B cell (primary cell): ENCODE results near the gene PAK2. TPM values are rescaled to one million over a fixed set of nuclear protein-coding genes. Genes with fewer than 3 reads are reported as not detected.

ENCODE experiments used
- ATAC-seq: fragments of 200-7000 bp; cut with Tn5 transposase; one replicate; pipeline ENCODE4 v1.10.0; 2021; ENCODE audit warnings: low read depth, mild to moderate bottlenecking, moderate number of reproducible peaks, moderate library complexity
- CTCF ChIA-PET: fragments of 350-600 bp; sonication (Branson Sonifier 250); formaldehyde crosslinking; loops from one replicate; lab custom pipeline; 2021; ENCODE audit warnings: antibody characterized with exemption, inconsistent platforms; lab: Charles Lee
- POLR2A ChIA-PET: fragments of 350-600 bp; sonication (Branson Sonifier 250); formaldehyde crosslinking; loops from one replicate; lab custom pipeline; 2021; ENCODE audit warnings: antibody characterized with exemption; lab: Charles Lee
- DNase-seq: peaks from one replicate; pipeline ENCODE4 v3.0.0; 2013
- H2AFZ ChIP-seq: 2 replicates; pipeline ENCODE4 v1.6.1; 2012; ENCODE audit warnings: mild to moderate bottlenecking, low read depth, low read length; ENCODE audit not compliant: insufficient read depth, poor library complexity, severe bottlenecking
- H3K27ac ChIP-seq, 2 donors: 1 replicate in 1 of 2; 2 replicates in 1 of 2; pipeline ENCODE4 v1.5.1; 2012 to 2013; ENCODE audit warnings: low read length in 2 of 2, mild to moderate bottlenecking in 2 of 2, moderate library complexity in 1 of 2
- H3K27me3 ChIP-seq, 4 experiments: fragments of 200-600 bp in 1 of 4; sonication (generic) in 1 of 4; replicated peaks in 1 of 4; 1 replicate in 2 of 4; 2 replicates in 2 of 4; pipeline versions ENCODE4 v1.6.1 to v1.7.0; 2013 to 2016; ENCODE audit warnings: low read length in 3 of 4, mild to moderate bottlenecking in 2 of 4, mixed read lengths in 1 of 4, moderate library complexity in 1 of 4; ENCODE audit not compliant: insufficient read depth in 4 of 4, control insufficient read depth in 3 of 4; ENCODE audit errors: control extremely low read depth in 1 of 4
- H3K36me3 ChIP-seq, 2 experiments: replicated peaks in 1 of 2; 1 replicate in 1 of 2; 2 replicates in 1 of 2; pipeline versions ENCODE4 v1.6.1 to v1.7.1; 2013; ENCODE audit warnings: low read length in 1 of 2; ENCODE audit not compliant: insufficient read depth in 2 of 2, control insufficient read depth in 1 of 2; ENCODE audit errors: control extremely low read depth in 1 of 2, extremely low read depth in 1 of 2
- H3K4me1 ChIP-seq, 2 donors: fragments of 200-600 bp in 1 of 2; sonication (generic) in 1 of 2; 1 replicate in 1 of 2; 2 replicates in 1 of 2; pipeline versions ENCODE4 v1.5.1 to v1.6.1; 2013 to 2017; ENCODE audit warnings: low read length in 2 of 2; ENCODE audit not compliant: control insufficient read depth in 2 of 2, insufficient read depth in 2 of 2
- H3K4me2 ChIP-seq: replicated peaks from 2 replicates; pipeline ENCODE3; 2012; ENCODE audit warnings: mild to moderate bottlenecking, low read depth, low read length; ENCODE audit not compliant: poor library complexity, severe bottlenecking
- H3K4me3 ChIP-seq, 5 experiments: fragments of 200-600 bp in 1 of 5; sonication (generic) in 1 of 5; 1 replicate in 3 of 5; 2 replicates in 2 of 5; pipeline versions ENCODE4 v1.5.1 to v1.7.0; 2011 to 2016; ENCODE audit warnings: low read length in 4 of 5, mild to moderate bottlenecking in 4 of 5, low read depth in 2 of 5, control low read depth in 1 of 5, moderate library complexity in 1 of 5; ENCODE audit not compliant: insufficient read depth in 1 of 5; ENCODE audit errors: control extremely low read depth in 1 of 5, extremely low read depth in 1 of 5
- H3K79me2 ChIP-seq: fragments of 200-600 bp; sonication (generic); one replicate; pipeline ENCODE4 v1.6.0; 2016; ENCODE audit warnings: low read length; ENCODE audit not compliant: control insufficient read depth, insufficient read depth
- H3K9ac ChIP-seq: fragments of 200-600 bp; sonication (generic); 2 replicates; pipeline ENCODE4 v1.6.1; 2017; ENCODE audit warnings: mild to moderate bottlenecking, low read length, moderate library complexity
- H3K9me3 ChIP-seq, 3 donors: one replicate each; pipeline versions ENCODE4 v1.6.1 to v1.7.1; 2013; ENCODE audit warnings: low read length in 2 of 3; ENCODE audit not compliant: control insufficient read depth in 2 of 3, insufficient read depth in 1 of 3; ENCODE audit errors: control extremely low read depth in 1 of 3
- H4K20me1 ChIP-seq: 2 replicates; pipeline ENCODE4 v1.6.0; 2012; ENCODE audit warnings: mild to moderate bottlenecking, low read length; ENCODE audit not compliant: insufficient read depth, control insufficient read depth, poor library complexity, severe bottlenecking
- H3K27ac Mint-ChIP-seq: one replicate; pipeline ENCODE4 v1.8.0; 2021; ENCODE audit warnings: mixed read lengths
- H3K27me3 Mint-ChIP-seq: one replicate; pipeline ENCODE4 v1.8.0; 2021; ENCODE audit warnings: mixed read lengths
- H3K4me1 Mint-ChIP-seq: one replicate; pipeline ENCODE4 v1.8.0; 2021; ENCODE audit warnings: mixed read lengths
- H3K4me3 Mint-ChIP-seq: one replicate; pipeline ENCODE4 v1.8.0; 2021; ENCODE audit warnings: mixed read lengths
- H3K9me3 Mint-ChIP-seq: one replicate; pipeline ENCODE4 v1.8.0; 2022; ENCODE audit warnings: mixed read lengths; ENCODE audit not compliant: insufficient read depth
- EZH2 ChIP-seq: IDR thresholded peaks from 2 replicates; pipeline ENCODE4 v1.6.1; 2012; ENCODE audit warnings: borderline replicate concordance, low read depth, mild to moderate bottlenecking, moderate library complexity, low read length; ENCODE audit not compliant: insufficient read depth, poor library complexity, severe bottlenecking
- WGBS: methylation state at CpG from one replicate; pipeline ENCODE4 v1.1.5; 2013; ENCODE audit warnings: missing lambda C conversion rate; ENCODE audit not compliant: insufficient coverage; 5-methylcytosine and 5-hydroxymethylcytosine counted together
- intact Hi-C: fragments of 100-400 bp; cut with micrococcal nuclease; formaldehyde crosslinking; loops from one replicate; pipeline ENCODE4 v1.10.0; 2022
- polyA plus RNA-seq: library from polyadenylated mRNA; depleted of rRNA; stranded (reverse); fragments of >200 nt; gene quantifications from 2 replicates; pipeline ENCODE4 v1.2.3, GENCODE V29; 2012
- total RNA-seq, 2 donors: library from RNA; stranded (reverse); fragments of 120-200 nt in 1 of 2; gene quantifications; 1 replicate in 1 of 2; 2 replicates in 1 of 2; pipeline versions ENCODE4 v1.2.3 to v1.2.4, GENCODE V29; 2013 to 2022
- TF ChIP-seq, protein P1 (sequence below): fragments of 200-600 bp; IDR thresholded peaks from one replicate; pipeline ENCODE4 v1.8.0; 2022; ENCODE audit warnings: antibody characterized with exemption, mild to moderate bottlenecking

Gene PAK2
- total and polyA plus RNA-seq, 2 donors (not counting 1 experiment from before 2014, with no cell fraction given): 16.4 to 81.7 TPM

GRCh38 chr3:196708467-196708866 is 31.2 kb upstream of the PAK2 start:
- H3K9me3 Mint-ChIP-seq: no peaks in the 10 kb centered on the region
- peaks cover 14% of the 10 kb centered on the region for H3K4me1 Mint-ChIP-seq
- peaks cover 13 to 16% of the 10 kb centered on the region in 2 donors for H3K4me1 ChIP-seq
- intact Hi-C loops: no loop called here
- H3K4me3 Mint-ChIP-seq: no peak overlapping the region
- no peak overlapping the region for H3K4me2 ChIP-seq
- DNase-seq (no peak), ATAC-seq (no peak)
- H4K20me1 ChIP-seq: no peaks in the 10 kb centered on the region
- no peak overlapping the region for H3K9ac ChIP-seq
- POLR2A ChIA-PET: no interaction called here
- no peak overlapping the region for H3K27ac Mint-ChIP-seq
- CTCF ChIA-PET: interaction anchor here (1.3 kb wide), 1 partner anchor 11 kb away, joined by 3 read pairs; no protein-coding TSS in a partner anchor
- H3K9me3 ChIP-seq: no peaks in the 10 kb centered on the region
- no peak overlapping the region for H2AFZ ChIP-seq
- H3K27me3 Mint-ChIP-seq: no peaks in the 10 kb centered on the region
- H3K27me3 ChIP-seq: no peaks in the 10 kb centered on the region
- no peaks in the 10 kb centered on the region for H3K36me3 ChIP-seq
- H3K4me3 ChIP-seq: no peak overlapping the region
- peaks cover 3% of the 10 kb centered on the region for H3K79me2 ChIP-seq
- 98% methylated on average over 6 of the region's 7 CpGs for WGBS
- H3K27ac ChIP-seq: no peak overlapping the region
- no peak for TF ChIP-seq EZH2
- TF ChIP-seq, protein P1, sequence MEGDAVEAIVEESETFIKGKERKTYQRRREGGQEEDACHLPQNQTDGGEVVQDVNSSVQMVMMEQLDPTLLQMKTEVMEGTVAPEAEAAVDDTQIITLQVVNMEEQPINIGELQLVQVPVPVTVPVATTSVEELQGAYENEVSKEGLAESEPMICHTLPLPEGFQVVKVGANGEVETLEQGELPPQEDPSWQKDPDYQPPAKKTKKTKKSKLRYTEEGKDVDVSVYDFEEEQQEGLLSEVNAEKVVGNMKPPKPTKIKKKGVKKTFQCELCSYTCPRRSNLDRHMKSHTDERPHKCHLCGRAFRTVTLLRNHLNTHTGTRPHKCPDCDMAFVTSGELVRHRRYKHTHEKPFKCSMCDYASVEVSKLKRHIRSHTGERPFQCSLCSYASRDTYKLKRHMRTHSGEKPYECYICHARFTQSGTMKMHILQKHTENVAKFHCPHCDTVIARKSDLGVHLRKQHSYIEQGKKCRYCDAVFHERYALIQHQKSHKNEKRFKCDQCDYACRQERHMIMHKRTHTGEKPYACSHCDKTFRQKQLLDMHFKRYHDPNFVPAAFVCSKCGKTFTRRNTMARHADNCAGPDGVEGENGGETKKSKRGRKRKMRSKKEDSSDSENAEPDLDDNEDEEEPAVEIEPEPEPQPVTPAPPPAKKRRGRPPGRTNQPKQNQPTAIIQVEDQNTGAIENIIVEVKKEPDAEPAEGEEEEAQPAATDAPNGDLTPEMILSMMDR: no peak

GRCh38 chr3:196711838-196712513 is 27.7 kb upstream of the PAK2 start, which contains the start of the genes CEP19 and PIGX:
Gene CEP19 (minus strand): TSS chr3:196712250. CDS start chr3:196708657, 3,593 bp downstream.
Gene PIGX (plus strand): TSS chr3:196712377.
- ChIA-PET POLR2A (interaction anchor here (1.0 to 2.0 kb wide), 3 partner anchors 28 to 101 kb away, joined by 3 to 16 read pairs (median 4); partner anchors contain the start of genes NRROS and PAK2), CTCF (interaction anchor here (0.8 to 2.0 kb wide), 5 partner anchors 27 to 183 kb away, joined by 3 to 8 read pairs (median 4); no protein-coding TSS in a partner anchor)
- Histone ChIP-seq H3K36me3 (no peaks in the 10 kb centered on the region), H3K4me2 (peak within 1 kb of the TSS; percentile 83), H3K4me1 (peaks cover 13 to 16% of the 10 kb centered on the region in 2 donors), H3K79me2 (peaks cover 11% of the 10 kb centered on the region), H3K9ac (peak within 1 kb of the TSS; percentile 85), H3K27ac (peak within 1 kb of the TSS; percentile 91 to 96), H2AFZ (peak within 1 kb of the TSS; percentile 85), H3K27me3 (no peaks in the 10 kb centered on the region), H4K20me1 (no peaks in the 10 kb centered on the region), H3K4me3 (peak within 1 kb of the TSS; percentile 75 to 94 (median 87)), H3K9me3 (no peaks in the 10 kb centered on the region)
- WGBS: under 1% methylated on average over 68 of the region's 68 CpGs
- peak; percentile 97 for DNase-seq
- H3K4me1 Mint-ChIP-seq: peaks cover 14% of the 10 kb centered on the region
- intact Hi-C loops: loop anchor here (1.0 to 2.0 kb wide), 5 partner anchors 27 to 257 kb away; partner anchors contain the start of genes FBXO45, PAK2 and WDR53
- ATAC-seq: peak; percentile 83
- H3K27ac Mint-ChIP-seq: peak within 1 kb of the TSS; percentile 94
- H3K4me3 Mint-ChIP-seq: peak within 1 kb of the TSS; percentile 96
- no peaks in the 10 kb centered on the region for H3K27me3 Mint-ChIP-seq
- no peaks in the 10 kb centered on the region for H3K9me3 Mint-ChIP-seq
- TF ChIP-seq EZH2: no peak
- TF ChIP-seq, protein P1: no peak
